Stomach (tissue), 4 donors: ENCODE data around the gene EFNA4.

ENCODE experiments used
- POLR2A ChIP-seq, 4 donors: fragments of 450-650 bp; IDR thresholded peaks; one replicate each; pipeline ENCODE4 v1.6.1; 2016; ENCODE audit warnings: antibody characterized with exemption in 4 of 4, control low read depth in 2 of 4, mild to moderate bottlenecking in 1 of 4, moderate library complexity in 1 of 4
- TF ChIP-seq, protein P1 (sequence below), 7 experiments: fragments of 450-650 bp in 4 of 7; fragments of 200-600 bp in 3 of 7; sonication (generic) in 3 of 7; IDR thresholded peaks; one replicate each; pipeline ENCODE4 v1.5.1; 2016 to 2019; ENCODE audit warnings: antibody characterized with exemption in 7 of 7, control low read depth in 2 of 7, mild to moderate bottlenecking in 1 of 7

- TF ChIP-seq, protein P1, sequence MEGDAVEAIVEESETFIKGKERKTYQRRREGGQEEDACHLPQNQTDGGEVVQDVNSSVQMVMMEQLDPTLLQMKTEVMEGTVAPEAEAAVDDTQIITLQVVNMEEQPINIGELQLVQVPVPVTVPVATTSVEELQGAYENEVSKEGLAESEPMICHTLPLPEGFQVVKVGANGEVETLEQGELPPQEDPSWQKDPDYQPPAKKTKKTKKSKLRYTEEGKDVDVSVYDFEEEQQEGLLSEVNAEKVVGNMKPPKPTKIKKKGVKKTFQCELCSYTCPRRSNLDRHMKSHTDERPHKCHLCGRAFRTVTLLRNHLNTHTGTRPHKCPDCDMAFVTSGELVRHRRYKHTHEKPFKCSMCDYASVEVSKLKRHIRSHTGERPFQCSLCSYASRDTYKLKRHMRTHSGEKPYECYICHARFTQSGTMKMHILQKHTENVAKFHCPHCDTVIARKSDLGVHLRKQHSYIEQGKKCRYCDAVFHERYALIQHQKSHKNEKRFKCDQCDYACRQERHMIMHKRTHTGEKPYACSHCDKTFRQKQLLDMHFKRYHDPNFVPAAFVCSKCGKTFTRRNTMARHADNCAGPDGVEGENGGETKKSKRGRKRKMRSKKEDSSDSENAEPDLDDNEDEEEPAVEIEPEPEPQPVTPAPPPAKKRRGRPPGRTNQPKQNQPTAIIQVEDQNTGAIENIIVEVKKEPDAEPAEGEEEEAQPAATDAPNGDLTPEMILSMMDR (IDR thresholded peaks at IDR 0.05): peak in 6 of 7 experiments; percentile 30 to 99 (median 92)
- no peak for TF ChIP-seq POLR2A (IDR thresholded peaks at IDR 0.05)
Measured at GRCh38 chr1:155084722-155085503, 21.4 kb downstream of the EFNA4 start.
